ENCODE measurements around the gene PTGR1. TPM values are rescaled to one million over a fixed set of nuclear protein-coding genes. Genes with fewer than 3 reads are reported as not detected.

The PTGR1 gene
- total RNA-seq, 3 donors from 2014 or later, result 30.0 to 87.1 (median 68.2) TPM

- peak overlapping the region; percentile 90 to 97 (median 92) for H3K4me3 ChIP-seq
- intact Hi-C loops (cut with DNase I; ENCODE audit: low total_unique reads), result no loop called here
- H3K27ac ChIP-seq, result peak overlapping the region; percentile 85 to 90
- H3K36me3 ChIP-seq, result no peaks in the 10 kb centered on the region
- TF ChIP-seq CTCF (IDR thresholded peaks at IDR 0.05), result no peak
- no peak for DNase-seq (ENCODE audit: low spot score in 2 of 2)
- no peaks in the 10 kb centered on the region for H3K27me3 ChIP-seq
- no peaks in the 10 kb centered on the region for H3K4me1 ChIP-seq
- no peaks in the 10 kb centered on the region for H3K9me3 ChIP-seq
Measured at GRCh38 chr9:111632060-111632459, 32.6 kb upstream of the PTGR1 start.

GRCh38 chr9:111631214-111631971 lies 31.9 kb upstream of the PTGR1 start, which contains the start of gene DNAJC25:
DNAJC25 (plus strand) TSS chr9:111631334; CDS start chr9:111631408, 74 bp downstream.
- Histone ChIP-seq H3K4me3 (peak within 1 kb of the TSS; percentile 90 to 97 (median 92)), H3K4me1 (no peaks in the 10 kb centered on the region), H3K9me3 (no peaks in the 10 kb centered on the region), H3K27me3 (no peaks in the 10 kb centered on the region), H3K36me3 (no peaks in the 10 kb centered on the region), H3K27ac (peak within 1 kb of the TSS; percentile 85 to 90)
- peak; percentile 95 to 97 for DNase-seq (ENCODE audit: low spot score in 2 of 2)
- intact Hi-C loops (cut with DNase I; ENCODE audit: low total_unique reads), result no loop called here
- peak; percentile 75 to 92 (median 90) for TF ChIP-seq POLR2AphosphoS5 (IDR thresholded peaks at IDR 0.05)
- TF ChIP-seq CTCF (IDR thresholded peaks at IDR 0.05), result no peak
- TF ChIP-seq POLR2A (IDR thresholded peaks at IDR 0.05), result peak; percentile 85

GRCh38 chr9:111630964-111631213 lies 31.4 kb upstream of the PTGR1 start:
- Histone ChIP-seq H3K27ac (peak overlapping the region; percentile 85 to 90), H3K4me3 (peak overlapping the region; percentile 90 to 97 (median 92)), H3K4me1 (no peaks in the 10 kb centered on the region), H3K27me3 (no peaks in the 10 kb centered on the region), H3K9me3 (no peaks in the 10 kb centered on the region), H3K36me3 (no peaks in the 10 kb centered on the region)
- DNase-seq (ENCODE audit: low spot score in 2 of 2), result no peak
- TF ChIP-seq CTCF (IDR thresholded peaks at IDR 0.05) (no peak), POLR2AphosphoS5 (IDR thresholded peaks at IDR 0.05) (no peak), POLR2A (IDR thresholded peaks at IDR 0.05) (no peak)
- intact Hi-C loops (cut with DNase I; ENCODE audit: low total_unique reads), result no loop called here

GRCh38 chr9:111630182-111630963 lies 30.9 kb upstream of the PTGR1 start:
- H3K27me3 ChIP-seq, result no peaks in the 10 kb centered on the region
- H3K4me3 ChIP-seq, result peak overlapping the region; percentile 90 to 97 (median 92)
- DNase-seq (ENCODE audit: low spot score in 2 of 2), result no peak
- H3K9me3 ChIP-seq, result no peaks in the 10 kb centered on the region
- no peak for TF ChIP-seq POLR2AphosphoS5 (IDR thresholded peaks at IDR 0.05)
- TF ChIP-seq POLR2A (IDR thresholded peaks at IDR 0.05), result no peak
- no peak for TF ChIP-seq CTCF (IDR thresholded peaks at IDR 0.05)
- H3K36me3 ChIP-seq, result no peaks in the 10 kb centered on the region
- intact Hi-C loops (cut with DNase I; ENCODE audit: low total_unique reads), result no loop called here
- no peaks in the 10 kb centered on the region for H3K4me1 ChIP-seq
- peak overlapping the region; percentile 85 to 90 for H3K27ac ChIP-seq

GRCh38 chr9:111628411-111628810 lies 29.0 kb upstream of the PTGR1 start:
- Histone ChIP-seq H3K9me3 (no peaks in the 10 kb centered on the region), H3K27ac (no peak overlapping the region), H3K36me3 (no peaks in the 10 kb centered on the region), H3K4me3 (no peak overlapping the region), H3K27me3 (no peaks in the 10 kb centered on the region), H3K4me1 (no peaks in the 10 kb centered on the region)
- no peak for TF ChIP-seq CTCF (IDR thresholded peaks at IDR 0.05)
- no peak for TF ChIP-seq POLR2A (IDR thresholded peaks at IDR 0.05)
- TF ChIP-seq POLR2AphosphoS5 (IDR thresholded peaks at IDR 0.05), result no peak
- intact Hi-C loops (cut with DNase I; ENCODE audit: low total_unique reads), result no loop called here
- DNase-seq (ENCODE audit: low spot score in 2 of 2), result no peak

All from breast epithelium (tissue), 4 donors.